Gastrocnemius medialis (tissue), 4 donors: ENCODE results near the gene AKAP12.

Experiments
- CTCF ChIP-seq, 5 experiments: fragments of 450-650 bp in 3 of 5; fragments of 200-600 bp in 2 of 5; sonication (generic) in 2 of 5; IDR thresholded peaks in 4 of 5; conservative IDR thresholded peaks in 1 of 5; 1 replicate in 4 of 5; 2 replicates in 1 of 5; pipeline ENCODE4 v1.5.1; 2016 to 2019; ENCODE audit warnings: antibody characterized with exemption in 5 of 5, mild to moderate bottlenecking in 3 of 5, moderate library complexity in 3 of 5
- POLR2A ChIP-seq, 2 donors: fragments of 450-650 bp; IDR thresholded peaks; one replicate each; pipeline ENCODE4 v1.6.1; 2017; ENCODE audit warnings: antibody characterized with exemption in 2 of 2, mild to moderate bottlenecking in 2 of 2, moderate library complexity in 2 of 2

- TF ChIP-seq CTCF (IDR thresholded peaks at IDR 0.05 in 4 of 5, conservative IDR thresholded peaks at IDR 0.05 in 1 of 5), result no peak
- TF ChIP-seq POLR2A (IDR thresholded peaks at IDR 0.05), result no peak
Observed at GRCh38 chr6:151377095-151377494, 137.3 kb downstream of the AKAP12 start.
